HTERT RPE-1 (cell line): ENCODE results near the gene PLCB1.
"Not testable (repeated sequence)": the region's sequence is repeated elsewhere in the genome, so short reads cannot be mapped to it uniquely, and the experiment has no call there.

Source experiments
- in situ Hi-C: fragments of 300-500 bp; cut with MboI; formaldehyde crosslinking; loops from 4 replicates; pipeline ENCODE4 v1.14.3; 2020; ENCODE audit warnings: low sequenced_read_pairs

The PLCB1 gene

DNA sequence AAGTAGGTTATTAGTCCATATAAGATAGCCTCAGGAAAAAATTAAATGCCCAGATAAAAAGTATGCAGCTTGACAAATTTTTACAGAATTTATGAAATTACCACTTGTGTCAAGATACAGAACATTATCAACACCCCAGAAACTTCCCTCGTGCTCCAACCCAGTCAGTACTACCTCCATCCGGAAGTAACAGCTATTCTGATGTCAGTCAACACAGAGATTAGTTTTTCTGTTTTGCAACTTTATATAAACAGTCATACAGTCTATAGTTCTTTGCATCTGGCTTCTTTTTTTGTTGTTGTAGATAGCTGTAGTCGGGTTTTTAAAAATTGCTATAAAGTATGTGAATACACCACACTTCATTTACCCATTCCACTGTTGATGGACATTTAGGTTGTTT is 721.1 kb downstream of the PLCB1 start:
- in situ Hi-C loops, result not testable (repeated sequence)

DNA sequence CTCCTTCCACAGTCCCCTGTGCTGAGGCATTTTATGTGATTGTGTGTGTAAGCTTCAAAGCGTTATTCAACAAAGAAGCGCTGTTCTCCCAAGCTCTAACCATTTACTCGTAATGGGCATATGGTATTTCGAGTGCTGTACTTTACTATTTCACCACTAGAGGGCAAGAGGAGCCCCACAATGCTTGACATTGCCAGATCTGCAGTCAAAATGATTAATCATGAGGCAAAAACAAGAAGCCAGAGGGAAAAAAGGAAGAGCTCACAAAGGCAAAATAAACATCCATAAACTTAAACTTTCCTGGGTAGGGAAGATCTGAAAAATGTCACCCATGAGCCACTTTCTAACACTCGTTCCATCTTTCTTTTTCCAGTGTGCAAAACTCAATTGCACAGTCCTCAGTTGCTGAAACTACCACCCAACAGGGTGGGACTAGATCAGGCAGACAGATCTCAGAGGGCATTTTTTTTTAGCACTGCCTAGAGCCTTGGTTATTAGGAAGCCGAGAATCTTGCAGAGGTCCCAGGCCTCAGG is 721.8 kb downstream of the PLCB1 start:
- in situ Hi-C loops, result no loop called here

DNA sequence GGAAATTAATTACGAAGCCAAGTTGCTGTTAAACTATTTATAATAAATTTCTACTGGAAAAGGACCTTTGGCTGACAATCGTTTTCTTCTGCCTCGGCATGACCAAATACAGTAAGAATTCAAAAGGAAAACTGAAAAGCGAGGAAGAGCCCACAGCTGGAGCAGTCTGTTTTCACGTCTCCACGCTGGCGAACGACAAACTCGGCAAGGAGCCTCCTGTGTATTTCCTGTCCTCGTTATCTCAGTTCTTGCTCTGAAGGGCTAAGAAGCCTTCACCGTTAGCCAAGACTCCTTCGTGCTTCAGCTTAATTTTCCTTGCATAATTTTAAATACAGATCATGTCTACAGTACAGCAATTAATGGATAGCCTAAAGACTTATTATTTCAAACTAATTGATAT is 722.5 kb downstream of the PLCB1 start:
- in situ Hi-C loops, result no loop called here

DNA sequence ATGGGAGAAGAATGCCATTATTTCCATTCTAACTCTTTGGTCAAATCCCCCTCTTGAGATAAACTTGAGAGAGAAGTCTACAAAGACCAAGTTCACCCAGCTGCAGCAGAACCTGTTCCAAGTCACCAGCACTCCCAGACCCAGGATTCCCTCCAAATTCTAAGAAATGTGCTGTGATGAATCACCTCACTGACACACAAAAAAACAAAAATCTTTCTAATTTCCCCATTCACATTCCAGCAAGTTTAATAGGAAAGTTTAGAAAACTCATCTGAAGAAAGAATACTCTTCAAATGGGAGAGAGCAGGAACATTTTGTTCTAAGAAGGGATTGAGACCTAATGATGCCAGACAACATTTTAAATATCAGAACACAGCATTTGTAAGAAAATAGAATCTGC is 723.2 kb downstream of the PLCB1 start:
- in situ Hi-C loops, result no loop called here

DNA sequence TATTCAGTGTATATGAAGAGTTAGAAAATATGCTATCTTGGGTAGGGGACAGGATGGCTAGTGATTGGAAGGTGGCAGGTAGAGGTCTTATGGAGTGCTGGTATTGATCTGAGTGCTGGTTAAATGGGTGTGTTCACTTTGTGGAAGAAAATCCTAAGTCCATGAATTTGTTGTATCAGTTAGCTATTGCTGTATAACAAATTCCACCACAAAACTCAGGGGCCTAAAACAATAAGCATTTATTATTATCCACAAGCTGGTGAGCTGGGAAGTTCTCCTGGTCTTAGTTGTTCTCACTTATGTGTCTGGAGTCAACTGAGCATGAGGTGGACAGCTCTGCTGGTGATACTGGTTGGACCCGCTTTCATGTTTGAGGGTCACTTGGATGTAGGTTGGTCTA is 724.6 kb downstream of the PLCB1 start:
- in situ Hi-C loops, result no loop called here

DNA sequence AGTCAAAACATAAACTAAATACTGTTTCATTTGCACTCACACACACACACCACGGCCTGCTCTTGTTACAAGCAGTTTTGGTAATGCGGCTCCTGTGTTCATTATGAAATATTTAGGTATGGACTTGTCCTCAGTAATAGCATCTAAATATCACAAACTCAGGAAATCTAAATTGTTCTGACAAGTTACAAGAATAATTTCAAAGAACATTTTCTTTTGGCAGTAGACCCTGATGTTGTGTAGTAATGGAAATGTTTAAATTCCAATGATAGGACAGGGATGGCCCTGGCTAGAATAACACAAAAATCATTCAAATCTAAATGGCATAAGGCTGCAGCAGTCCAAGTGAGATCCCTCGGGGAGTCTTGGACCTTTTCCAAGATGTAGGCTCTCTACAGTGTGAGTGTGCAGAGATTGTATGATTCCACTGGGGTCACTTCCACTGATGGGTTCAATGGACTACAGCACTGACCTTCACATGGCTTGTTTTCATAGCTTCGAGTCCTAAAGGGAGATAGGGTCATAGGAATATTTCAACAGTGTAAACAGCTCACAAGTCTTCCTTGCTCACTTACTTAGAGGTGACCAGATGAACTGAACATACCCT is 726.2 kb downstream of the PLCB1 start:
- in situ Hi-C loops, result no loop called here

DNA sequence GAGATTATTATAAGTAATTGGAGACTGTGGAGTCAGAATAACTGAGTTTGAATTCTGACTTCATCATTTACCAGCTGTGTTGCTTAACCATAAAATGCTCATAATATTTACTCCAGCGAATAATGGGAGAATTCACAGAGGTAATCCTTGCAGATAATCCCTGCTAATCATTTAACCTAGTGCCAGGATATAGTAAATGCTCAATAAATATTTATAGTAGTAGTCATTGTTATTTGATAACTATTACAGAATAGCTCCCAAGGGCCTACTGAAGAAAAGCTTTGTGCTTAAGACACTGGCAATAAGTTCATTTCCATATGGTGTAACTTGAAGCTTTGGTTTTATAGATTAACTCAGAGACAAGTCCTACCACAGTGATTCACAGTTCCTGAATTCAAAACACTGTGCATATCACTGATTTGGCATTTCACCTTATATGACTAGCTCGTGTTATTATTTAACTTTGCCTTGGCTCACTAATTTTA is 728.0 kb downstream of the PLCB1 start:
- in situ Hi-C loops, result no loop called here

DNA sequence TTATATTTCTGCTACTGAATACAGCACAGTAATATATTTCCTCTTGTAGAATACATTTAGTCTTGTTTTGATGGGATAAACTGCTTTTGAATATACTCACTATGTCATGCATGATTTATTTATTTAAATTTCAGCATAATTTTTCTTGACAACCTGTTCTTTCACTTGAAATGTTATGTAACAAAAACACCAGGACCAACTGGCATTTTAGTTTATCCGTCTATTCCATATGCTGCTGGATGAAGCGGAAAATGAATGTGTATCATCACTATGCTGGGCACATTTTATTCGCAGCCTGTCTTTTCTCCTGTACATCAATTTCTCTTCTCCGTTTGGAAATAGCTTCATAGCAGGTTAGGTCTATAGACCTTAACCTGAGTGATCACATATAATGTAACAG is 730.0 kb downstream of the PLCB1 start:
- in situ Hi-C loops, result no loop called here

DNA sequence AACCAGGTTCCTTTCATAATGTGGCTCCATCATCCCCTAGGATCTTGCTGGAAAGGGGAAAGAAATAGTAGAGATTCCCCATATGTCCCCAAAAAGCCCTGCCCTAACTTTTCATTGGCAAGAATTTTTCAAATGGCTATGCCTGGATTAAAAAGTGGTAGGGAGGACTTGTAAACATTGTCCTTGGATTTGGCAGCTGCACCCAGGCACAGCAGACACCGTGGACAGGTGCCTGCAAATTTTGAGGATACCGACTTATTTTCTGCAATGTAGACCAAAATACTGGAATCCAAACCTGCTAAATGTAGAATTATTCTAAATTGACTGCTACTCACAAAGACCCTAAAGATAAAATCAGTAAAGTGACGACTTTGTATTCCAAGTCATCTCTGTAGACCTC is 733.6 kb downstream of the PLCB1 start:
- in situ Hi-C loops, result no loop called here

DNA sequence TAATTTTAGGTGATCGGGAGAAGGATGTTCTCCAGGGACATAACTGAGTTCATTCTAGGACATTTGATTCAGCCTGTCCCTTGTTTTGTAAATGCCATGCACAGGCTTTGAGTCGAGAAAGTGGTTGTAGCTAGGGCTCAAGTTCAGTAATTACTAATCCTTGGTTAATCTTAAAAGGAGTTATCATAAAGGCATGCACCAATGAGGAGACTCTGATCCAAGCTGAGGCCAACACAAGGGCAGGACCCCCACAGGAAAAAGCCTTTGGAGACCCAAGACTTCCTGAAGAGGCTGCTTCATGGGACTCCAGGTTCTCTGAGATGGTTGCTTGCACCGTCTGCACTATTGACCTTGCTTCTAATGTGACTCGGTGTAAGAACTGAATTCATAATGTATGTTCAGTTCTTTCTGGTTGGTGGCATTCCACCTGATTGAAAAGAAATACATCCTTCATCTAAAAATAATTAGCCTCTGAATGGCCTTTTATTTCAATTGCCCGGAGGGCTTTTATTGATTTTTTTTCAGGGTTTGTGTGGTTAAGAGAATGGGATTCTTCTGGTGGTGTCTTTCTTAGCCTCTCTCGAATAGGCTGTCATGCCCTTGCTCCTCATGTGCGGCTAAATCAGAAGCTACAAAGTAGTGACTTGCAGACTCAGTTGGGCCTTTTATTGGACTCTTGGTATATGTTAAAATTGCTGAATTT is 735.1 kb downstream of the PLCB1 start:
- in situ Hi-C loops, result no loop called here

DNA sequence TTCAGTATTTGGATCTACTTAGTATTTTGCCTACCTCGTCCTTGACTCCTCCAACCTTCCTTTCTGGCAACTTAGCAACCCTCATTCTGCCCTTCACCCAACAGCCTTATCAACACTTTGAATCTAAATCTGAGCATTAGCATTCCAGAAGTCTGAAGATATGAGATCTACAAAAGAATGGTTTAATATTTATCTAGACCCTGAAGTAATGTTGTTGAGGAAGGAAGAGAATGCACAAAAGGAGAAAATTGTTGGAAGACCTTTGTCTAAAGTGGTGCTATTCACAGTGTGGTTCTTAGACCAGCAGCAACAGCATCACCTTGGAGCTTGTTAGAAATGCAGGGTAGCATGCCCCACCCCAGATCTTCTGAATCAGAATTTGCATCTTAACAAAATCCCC is 738.6 kb downstream of the PLCB1 start:
- in situ Hi-C loops, result no loop called here

DNA sequence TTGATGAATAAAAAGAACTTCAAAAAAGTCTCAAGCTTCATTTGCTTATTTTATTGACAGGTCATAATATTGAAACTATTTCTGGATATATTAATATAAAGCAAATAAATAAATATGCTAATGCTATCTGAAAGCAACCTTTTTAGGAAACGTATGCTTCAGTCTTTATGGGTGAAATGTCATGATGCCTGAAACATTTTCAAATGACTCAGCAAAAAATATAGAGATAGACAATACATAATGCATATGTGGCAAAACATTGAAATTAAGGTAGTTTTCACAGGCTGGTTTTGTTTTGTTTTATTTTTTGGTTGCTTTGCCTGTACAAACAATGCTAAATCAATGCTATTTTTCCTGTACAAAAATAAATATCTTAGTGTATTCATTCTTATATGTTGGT is 742.4 kb downstream of the PLCB1 start:
- in situ Hi-C loops, result no loop called here

DNA sequence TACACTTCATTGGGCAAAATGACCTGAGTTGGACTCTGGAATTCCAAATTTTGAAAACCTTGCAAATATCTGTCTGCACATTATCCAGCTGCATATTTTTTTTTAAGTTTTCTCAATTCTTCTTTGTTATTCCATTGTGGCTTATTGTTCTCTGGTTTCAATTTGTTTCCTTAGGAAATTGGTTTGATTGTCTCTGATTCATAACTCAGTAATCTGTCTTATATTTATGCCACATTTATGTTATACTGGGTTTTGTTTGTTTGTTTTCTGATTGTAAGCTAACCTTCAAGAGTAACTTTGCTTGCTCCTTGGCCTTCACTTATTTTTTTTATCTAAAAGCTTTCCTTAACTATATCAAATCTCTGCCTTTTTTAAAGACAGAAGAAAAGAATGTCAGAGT is 743.5 kb downstream of the PLCB1 start:
- in situ Hi-C loops, result no loop called here

DNA sequence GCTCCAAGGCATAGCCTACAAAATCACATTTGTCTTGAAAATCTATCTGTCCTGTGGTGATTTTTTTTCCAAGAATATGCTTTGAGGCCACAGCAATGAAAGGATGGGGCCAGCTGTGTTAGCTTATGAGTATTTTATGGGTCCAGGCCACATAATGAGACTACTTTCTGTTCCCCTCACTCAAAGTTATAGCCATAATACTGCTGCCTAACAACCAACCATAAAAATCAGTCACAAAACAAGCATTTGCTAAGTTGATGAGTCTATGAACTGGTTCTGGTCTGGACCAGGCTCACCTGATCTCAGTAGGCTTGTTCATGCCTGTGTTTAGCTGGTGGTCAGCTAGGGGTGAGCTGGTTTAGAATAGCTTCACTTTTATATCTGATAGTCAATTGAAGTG is 744.3 kb downstream of the PLCB1 start:
- in situ Hi-C loops, result no loop called here

DNA sequence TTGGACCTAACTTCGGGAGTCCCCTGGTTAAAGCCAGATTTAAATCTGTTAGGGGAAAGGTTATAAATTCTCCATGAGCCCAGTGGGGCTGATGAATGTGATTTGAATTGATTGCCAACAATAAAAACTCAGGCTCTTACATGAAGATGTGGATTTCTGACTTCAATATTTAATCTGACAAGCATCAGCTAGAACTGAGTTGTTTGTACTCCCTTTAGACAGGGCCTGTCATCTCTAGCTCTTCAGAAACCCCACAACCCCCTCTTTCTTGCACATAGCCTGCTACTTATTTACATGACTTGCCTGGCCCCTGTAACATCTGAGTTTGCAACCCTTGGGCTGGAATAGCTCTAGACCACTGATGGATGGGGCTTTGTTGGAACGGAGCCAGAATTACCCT is 745.2 kb downstream of the PLCB1 start:
- in situ Hi-C loops, result no loop called here

DNA sequence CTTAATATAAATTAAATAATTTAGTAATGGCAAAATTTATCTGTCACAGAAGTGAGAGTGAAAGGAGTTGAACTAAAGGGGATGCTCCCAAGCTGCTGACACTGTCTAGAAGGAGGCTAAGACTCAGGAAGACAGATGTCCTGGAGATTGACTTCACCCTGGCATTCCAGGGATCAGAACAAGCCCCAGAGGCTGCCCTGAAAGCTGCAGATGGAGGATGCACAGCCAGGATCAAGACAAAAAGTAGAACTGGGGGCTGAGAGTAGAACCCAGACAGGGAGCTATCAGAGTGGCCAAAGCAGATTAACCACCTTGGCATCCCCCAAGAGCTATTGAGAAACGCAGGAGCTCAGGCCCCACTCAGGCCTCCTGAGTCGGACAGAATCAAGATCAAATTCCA is 747.6 kb downstream of the PLCB1 start:
- in situ Hi-C loops, result no loop called here

DNA sequence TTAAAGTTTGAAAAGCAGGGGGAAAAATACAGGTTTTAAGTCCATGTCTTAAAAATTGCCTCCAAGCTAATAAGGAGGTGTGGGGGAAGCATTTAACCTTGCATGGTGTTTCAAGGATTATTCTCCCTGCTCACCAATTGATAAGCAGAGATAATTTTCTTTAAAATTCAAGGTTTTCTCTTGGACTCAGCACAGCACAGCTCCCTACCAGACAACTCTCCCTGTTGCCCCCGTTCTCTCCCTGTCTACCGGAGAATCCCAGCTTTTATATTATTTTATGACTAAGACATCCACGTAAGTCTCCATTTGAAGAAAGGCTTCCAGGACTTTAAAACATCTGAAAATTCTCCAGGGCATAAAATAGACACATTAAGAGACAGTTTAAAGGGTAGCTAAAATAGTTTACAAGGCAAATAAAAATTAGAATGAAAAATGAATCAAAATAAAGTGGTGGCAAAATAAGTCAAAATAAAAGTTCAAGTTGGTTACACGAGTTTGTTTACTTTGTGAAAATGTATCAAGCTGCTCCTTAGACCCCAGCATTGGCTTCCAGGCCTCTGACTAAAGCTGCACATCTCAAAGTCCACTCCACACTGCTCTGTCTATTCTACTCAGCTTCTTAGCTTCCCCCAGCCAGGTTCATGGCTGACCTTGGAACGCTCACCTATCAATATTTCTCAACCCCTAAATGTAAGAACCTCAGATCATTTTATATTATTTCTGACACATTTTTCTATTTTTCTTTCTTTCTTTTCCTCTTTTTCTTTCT is 748.2 kb downstream of the PLCB1 start:
- in situ Hi-C loops, result no loop called here

DNA sequence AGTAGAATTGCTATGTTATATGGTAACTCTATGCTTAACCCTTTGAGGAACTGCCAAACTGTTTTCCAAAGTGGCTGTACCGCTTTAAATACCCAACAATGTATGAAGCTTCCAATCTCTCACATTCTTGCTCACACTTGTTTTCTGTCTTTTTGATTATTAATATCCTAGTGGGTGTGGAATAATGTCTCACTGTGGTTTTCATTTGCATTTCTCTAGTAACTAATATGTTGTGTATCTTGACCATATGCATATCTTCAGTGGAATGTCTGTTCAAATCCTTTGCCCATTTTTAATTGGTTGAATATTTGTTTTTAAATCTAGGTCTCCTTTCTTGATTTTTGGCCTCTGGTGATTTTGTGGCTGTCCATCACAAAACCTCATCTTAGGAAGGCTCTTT is 759.0 kb downstream of the PLCB1 start:
- in situ Hi-C loops, result no loop called here

DNA sequence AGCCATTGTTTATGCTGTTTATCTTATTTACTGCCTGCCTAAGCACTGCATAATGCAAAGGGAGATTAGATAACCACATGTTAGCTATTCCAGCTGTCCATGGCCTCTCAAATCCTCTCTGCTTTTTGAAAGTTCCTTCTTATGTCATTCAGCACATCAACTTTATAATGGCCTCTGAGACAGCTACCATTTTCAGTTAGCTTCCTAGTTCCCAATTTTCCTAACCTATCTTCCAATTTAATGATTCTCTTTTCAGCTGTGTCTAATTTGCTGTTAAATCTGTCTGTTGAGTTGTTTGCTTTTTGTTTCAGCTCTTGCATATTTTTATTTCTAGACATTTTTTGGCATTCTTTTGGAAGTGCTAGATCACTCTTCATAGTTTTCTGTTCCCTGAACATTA is 763.4 kb downstream of the PLCB1 start:
- in situ Hi-C loops, result no loop called here

DNA sequence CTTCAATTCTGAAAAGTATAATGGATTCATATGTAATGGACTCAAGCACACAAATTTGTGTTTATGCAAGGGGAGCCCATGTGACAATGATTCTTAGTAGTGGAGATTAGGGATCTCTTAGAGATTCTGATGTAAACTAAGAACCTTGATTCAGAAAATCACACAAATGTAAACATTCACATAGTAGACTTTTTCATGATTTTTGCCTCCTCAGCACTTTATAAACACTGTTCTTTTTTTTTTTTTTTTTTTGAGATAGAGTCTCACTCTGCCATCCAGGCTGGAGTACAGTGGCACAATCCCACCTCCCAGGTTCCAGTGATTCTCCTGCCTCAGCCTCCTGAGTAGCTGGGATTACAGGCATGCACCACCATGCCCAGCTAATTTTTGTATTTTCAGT is 766.8 kb downstream of the PLCB1 start:
- in situ Hi-C loops, result no loop called here

DNA sequence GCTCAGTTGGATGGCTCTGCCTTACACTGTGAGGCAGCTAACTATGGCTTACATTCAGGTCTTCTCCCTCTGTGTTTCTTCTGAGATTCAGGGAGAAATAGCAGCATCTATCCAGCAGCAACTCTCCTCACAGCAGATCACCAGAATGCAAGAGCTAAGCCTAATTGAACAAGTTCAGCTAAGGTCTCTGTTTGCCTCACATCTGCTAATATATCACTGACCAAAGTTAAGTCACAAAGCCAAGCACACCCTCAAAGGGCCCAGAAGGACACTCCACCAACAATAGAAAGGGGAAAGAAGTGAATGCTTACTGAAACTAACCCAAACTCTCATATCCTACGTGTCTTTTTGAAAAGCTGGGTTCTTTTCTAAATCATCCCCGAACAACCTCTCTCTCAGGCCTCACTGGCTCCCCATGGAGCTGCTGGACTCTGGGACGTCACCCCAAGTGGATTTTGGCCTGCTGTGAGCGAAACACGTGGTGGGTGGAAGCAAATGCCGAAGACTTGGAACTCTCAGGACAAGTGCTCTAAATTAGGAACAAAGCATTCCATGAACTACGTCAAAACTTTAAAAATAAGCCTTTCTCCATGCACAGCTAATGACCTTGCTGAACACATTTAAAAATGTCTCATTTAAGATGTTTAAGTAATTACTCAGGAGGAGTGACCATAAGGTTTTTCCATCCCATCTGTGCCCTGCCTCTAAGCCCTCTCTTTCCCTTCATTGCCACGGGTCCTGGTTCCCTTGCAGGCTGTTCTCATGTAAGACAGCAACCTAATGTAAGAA is 769.4 kb downstream of the PLCB1 start:
- in situ Hi-C loops, result no loop called here
